HG02678 (cell line): Measurements from ENCODE around the gene GBF1.
"Not testable (repeated sequence)": the region's sequence is repeated elsewhere in the genome, so short reads cannot be mapped to it uniquely, and the experiment has no call there.

Experiments used
- ATAC-seq: cut with Tn5 transposase; IDR thresholded peaks from one replicate; pipeline ENCODE4 v1.9.1; 2021; ENCODE audit warnings: mild to moderate bottlenecking, moderate library complexity; ENCODE audit not compliant: unreplicated experiment

The GBF1 gene

GRCh38 chr10:102301332-102301731, 56.0 kb downstream of the GBF1 start:
- not testable (repeated sequence) for ATAC-seq

GRCh38 chr10:102302611-102303010, 57.3 kb downstream of the GBF1 start:
- ATAC-seq, result no peak

GRCh38 chr10:102306006-102306405, 60.7 kb downstream of the GBF1 start:
- ATAC-seq, result no peak

- ATAC-seq, result no peak
Measured at GRCh38 chr10:102306710-102307109, 61.4 kb downstream of the GBF1 start.

- ATAC-seq, result not testable (repeated sequence)
Measured at GRCh38 chr10:102308318-102308717, 63.0 kb downstream of the GBF1 start.

GRCh38 chr10:102309236-102309635, 63.9 kb downstream of the GBF1 start:
- ATAC-seq, result no peak

GRCh38 chr10:102309916-102310315, 64.6 kb downstream of the GBF1 start:
- no peak for ATAC-seq

- ATAC-seq, result no peak
Measured at GRCh38 chr10:102310361-102311024, 65.2 kb downstream of the GBF1 start.

- no peak for ATAC-seq
Measured at GRCh38 chr10:102311025-102311420, 65.7 kb downstream of the GBF1 start.

GRCh38 chr10:102312683-102313082, 67.4 kb downstream of the GBF1 start:
- no peak for ATAC-seq

- no peak for ATAC-seq
Measured at GRCh38 chr10:102313221-102313896, 68.0 kb downstream of the GBF1 start.

- ATAC-seq, result no peak
Measured at GRCh38 chr10:102314801-102315200, 69.5 kb downstream of the GBF1 start.

- ATAC-seq, result no peak
Measured at GRCh38 chr10:102316421-102316820, 71.1 kb downstream of the GBF1 start.

GRCh38 chr10:102322914-102323313, 77.6 kb downstream of the GBF1 start:
- ATAC-seq, result no peak

GRCh38 chr10:102324061-102324460, 78.7 kb downstream of the GBF1 start:
- ATAC-seq, result no peak

GRCh38 chr10:102326031-102326430, 80.7 kb downstream of the GBF1 start:
- ATAC-seq, result no peak

- no peak for ATAC-seq
Measured at GRCh38 chr10:102327002-102327401, 81.7 kb downstream of the GBF1 start.

- no peak for ATAC-seq
Measured at GRCh38 chr10:102327641-102328040, 82.3 kb downstream of the GBF1 start.

- no peak for ATAC-seq
Measured at GRCh38 chr10:102332772-102333171, 87.4 kb downstream of the GBF1 start.

- ATAC-seq, result no peak
Measured at GRCh38 chr10:102334101-102334500, 88.8 kb downstream of the GBF1 start.

- no peak for ATAC-seq
Measured at GRCh38 chr10:102335184-102335583, 89.9 kb downstream of the GBF1 start.

- no peak for ATAC-seq
Measured at GRCh38 chr10:102341038-102341688, 95.8 kb downstream of the GBF1 start.
